NCI-H1105 (cell line): Measurements from ENCODE around the gene OBSL1.

Experiments
- DNase-seq: peaks from one replicate; lab custom pipeline; 2025; lab: John Stamatoyannopoulos, UW

Gene OBSL1

GRCh38 chr2:219548990-219549389 lies 22.3 kb downstream of the OBSL1 start:
- no peak for DNase-seq

GRCh38 chr2:219547621-219548020 lies 23.7 kb downstream of the OBSL1 start:
- no peak for DNase-seq

- DNase-seq, result no peak
Measured at GRCh38 chr2:219545943-219546352, 25.4 kb downstream of the OBSL1 start.

- no peak for DNase-seq
Measured at GRCh38 chr2:219545295-219545942, 25.9 kb downstream of the OBSL1 start.

GRCh38 chr2:219544567-219544966 lies 26.8 kb downstream of the OBSL1 start:
- DNase-seq, result no peak

- DNase-seq, result peak; percentile 97
Measured at GRCh38 chr2:219543596-219544358, 27.6 kb downstream of the OBSL1 start, which contains the start of the genes CHPF and TMEM198. Gene CHPF (minus strand): TSS chr2:219543809. CDS start chr2:219543538, 271 bp downstream. Gene TMEM198 (plus strand): TSS chr2:219544028. CDS start chr2:219544728, 700 bp downstream.

GRCh38 chr2:219542931-219543595 lies 28.3 kb downstream of the OBSL1 start:
- no peak for DNase-seq

GRCh38 chr2:219541611-219542180 lies 29.6 kb downstream of the OBSL1 start:
- peak; percentile 68 for DNase-seq

- DNase-seq, result no peak
Measured at GRCh38 chr2:219540784-219541504, 30.4 kb downstream of the OBSL1 start.

GRCh38 chr2:219539926-219540678 lies 31.2 kb downstream of the OBSL1 start:
- no peak for DNase-seq

GRCh38 chr2:219538956-219539788 lies 32.2 kb downstream of the OBSL1 start:
- no peak for DNase-seq

- DNase-seq, result no peak
Measured at GRCh38 chr2:219538504-219538951, 32.8 kb downstream of the OBSL1 start.

GRCh38 chr2:219537657-219538488 lies 33.5 kb downstream of the OBSL1 start:
- no peak for DNase-seq

- DNase-seq, result no peak
Measured at GRCh38 chr2:219536967-219537366, 34.4 kb downstream of the OBSL1 start.

GRCh38 chr2:219536425-219536824 lies 34.9 kb downstream of the OBSL1 start:
- DNase-seq, result no peak

- DNase-seq, result no peak
Measured at GRCh38 chr2:219533930-219534661, 37.2 kb downstream of the OBSL1 start.

GRCh38 chr2:219532378-219532649 lies 39.0 kb downstream of the OBSL1 start:
- no peak for DNase-seq

- DNase-seq, result no peak
Measured at GRCh38 chr2:219531639-219532377, 39.5 kb downstream of the OBSL1 start.
